Endothelial cell of umbilical vein (primary cell): ENCODE measurements around the gene AFAP1L2.

Experiments used
- EZH2 ChIP-seq: IDR thresholded peaks from 2 replicates; pipeline ENCODE4 v1.6.1; 2012; ENCODE audit warnings: borderline replicate concordance, low read depth, mild to moderate bottlenecking, moderate library complexity, low read length, inconsistent platforms; ENCODE audit not compliant: severe bottlenecking
- POLR2AphosphoS5 ChIP-seq: IDR thresholded peaks from 2 replicates; pipeline ENCODE4 v1.6.1; 2012; ENCODE audit warnings: low read depth, mild to moderate bottlenecking, control low read depth, low read length, moderate library complexity; ENCODE audit not compliant: insufficient read depth

DNA sequence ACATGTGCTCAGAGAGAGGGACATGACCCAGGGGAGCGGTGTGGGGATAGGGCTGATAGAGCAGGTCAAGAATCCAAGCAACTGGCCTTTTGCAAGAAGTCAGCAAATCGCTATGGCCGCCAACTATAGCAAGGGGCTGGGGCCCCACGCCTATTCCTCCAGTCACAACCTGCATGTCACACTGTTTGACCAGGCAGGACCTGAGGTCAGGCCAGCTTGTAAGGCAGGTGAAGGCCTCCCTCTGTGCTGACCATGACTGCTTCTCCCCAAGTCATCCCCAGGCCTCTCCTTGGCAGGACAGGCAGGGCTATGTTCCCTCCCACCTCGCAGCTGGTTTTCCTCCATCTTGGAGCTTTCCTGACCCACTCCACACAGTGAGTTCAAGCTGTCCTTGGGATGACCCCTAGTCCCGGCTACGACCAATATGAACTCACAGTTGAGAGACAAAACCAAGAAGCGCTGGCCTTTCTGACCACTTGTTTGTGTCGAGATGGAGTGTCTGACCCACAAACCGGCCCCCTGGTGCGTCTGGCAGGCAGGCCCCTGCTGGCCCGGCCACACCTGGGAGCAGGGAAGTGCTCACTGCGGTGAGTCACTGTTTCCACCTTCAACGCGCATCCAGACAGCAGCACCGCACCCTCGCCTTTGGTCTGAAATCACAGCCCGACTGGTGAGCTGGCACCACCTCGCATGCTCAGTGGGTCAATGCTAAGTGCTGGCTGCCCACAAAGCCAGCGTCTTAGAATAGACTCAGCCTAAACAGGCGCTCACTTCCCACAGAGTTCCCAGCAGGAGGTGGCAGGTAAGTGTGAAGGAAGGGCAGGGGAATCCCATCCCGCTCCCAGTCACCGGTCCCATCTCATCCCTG lies 83.8 kb downstream of the AFAP1L2 start:
- TF ChIP-seq EZH2 (no peak), POLR2AphosphoS5 (no peak)
